OCI-LY1 (cell line): Measurements from ENCODE around the gene CBARP.

Experiments used
- H2AFZ ChIP-seq: fragments of 200-600 bp; sonication (generic), shearing (Covaris generic); 2 replicates; pipeline ENCODE4 v1.6.0; 2014; ENCODE audit warnings: antibody characterized with exemption, mild to moderate bottlenecking, low read length
- H3F3A ChIP-seq: fragments of 200-600 bp; sonication (generic), shearing (Covaris generic); 2 replicates; pipeline ENCODE4 v1.6.0; 2014; ENCODE audit warnings: mild to moderate bottlenecking, antibody characterized with exemption, low read length, moderate library complexity; ENCODE audit not compliant: insufficient read depth
- H3K27ac ChIP-seq: fragments of 200-600 bp; sonication (generic); 2 replicates; pipeline ENCODE4 v1.5.1; 2014; ENCODE audit warnings: low read length, mixed run types, mild to moderate bottlenecking, low read depth; ENCODE audit not compliant: poor library complexity, severe bottlenecking
- H3K27me3 ChIP-seq: fragments of 200-600 bp; sonication (generic); 2 replicates; pipeline ENCODE4 v1.6.0; 2014; ENCODE audit warnings: antibody characterized with exemption, mild to moderate bottlenecking, low read length, moderate library complexity; ENCODE audit not compliant: insufficient read depth
- H3K36me3 ChIP-seq: fragments of 200-600 bp; sonication (generic); 2 replicates; pipeline ENCODE4 v1.6.1; 2014; ENCODE audit warnings: mild to moderate bottlenecking, antibody characterized with exemption, low read length, moderate library complexity, mixed read lengths; ENCODE audit not compliant: insufficient read depth
- H3K4me1 ChIP-seq: fragments of 200-600 bp; sonication (generic); 2 replicates; pipeline ENCODE4 v1.5.1; 2014; ENCODE audit warnings: mild to moderate bottlenecking, low read length, moderate library complexity; ENCODE audit not compliant: insufficient read depth, severe bottlenecking
- H3K4me2 ChIP-seq: fragments of 200-600 bp; sonication (generic), shearing (Covaris generic); 2 replicates; pipeline ENCODE4 v1.6.1; 2014; ENCODE audit warnings: low read length
- H3K4me3 ChIP-seq: fragments of 200-600 bp; sonication (generic); 2 replicates; pipeline ENCODE4 v1.5.1; 2014; ENCODE audit warnings: low read length, low read depth, mild to moderate bottlenecking, mixed read lengths; ENCODE audit not compliant: poor library complexity, severe bottlenecking
- H3K79me2 ChIP-seq: fragments of 200-600 bp; shearing (Covaris generic); 2 replicates; pipeline ENCODE4 v1.6.1; 2016; ENCODE audit warnings: mixed run types, low read length, mixed read lengths; ENCODE audit not compliant: insufficient read depth
- H3K9ac ChIP-seq: fragments of 200-600 bp; sonication (generic), shearing (Covaris generic); 2 replicates; pipeline ENCODE4 v1.6.1; 2014; ENCODE audit warnings: mild to moderate bottlenecking, low read length, mixed read lengths
- H3K9me2 ChIP-seq: fragments of 200-600 bp; sonication (generic), shearing (Covaris generic); 2 replicates; pipeline ENCODE4 v1.6.1; 2014; ENCODE audit warnings: low read depth, mild to moderate bottlenecking, low read length, mixed read lengths
- H3K9me3 ChIP-seq: fragments of 200-600 bp; shearing (Covaris generic); 2 replicates; pipeline ENCODE4 v1.6.1; 2014; ENCODE audit warnings: low read length, mixed read lengths
- H4K20me1 ChIP-seq: fragments of 200-600 bp; sonication (generic), shearing (Covaris generic); 2 replicates; pipeline ENCODE4 v1.6.0; 2016; ENCODE audit warnings: mild to moderate bottlenecking, low read length; ENCODE audit not compliant: insufficient read depth
- EZH2 ChIP-seq: fragments of 200-600 bp; sonication (generic), shearing (Covaris generic); IDR thresholded peaks from 2 replicates; pipeline ENCODE4 v1.8.0; 2017; ENCODE audit warnings: borderline replicate concordance, mixed run types, mild to moderate bottlenecking, antibody characterized with exemption, low read length, moderate library complexity, mixed read lengths
- TF ChIP-seq, protein P1 (sequence below): fragments of 200-600 bp; sonication (generic), shearing (Covaris generic); IDR thresholded peaks from 2 replicates; pipeline ENCODE4 v1.5.1; 2017; ENCODE audit warnings: mild to moderate bottlenecking, antibody characterized with exemption, low read length, moderate library complexity, mixed read lengths

The CBARP gene

DNA sequence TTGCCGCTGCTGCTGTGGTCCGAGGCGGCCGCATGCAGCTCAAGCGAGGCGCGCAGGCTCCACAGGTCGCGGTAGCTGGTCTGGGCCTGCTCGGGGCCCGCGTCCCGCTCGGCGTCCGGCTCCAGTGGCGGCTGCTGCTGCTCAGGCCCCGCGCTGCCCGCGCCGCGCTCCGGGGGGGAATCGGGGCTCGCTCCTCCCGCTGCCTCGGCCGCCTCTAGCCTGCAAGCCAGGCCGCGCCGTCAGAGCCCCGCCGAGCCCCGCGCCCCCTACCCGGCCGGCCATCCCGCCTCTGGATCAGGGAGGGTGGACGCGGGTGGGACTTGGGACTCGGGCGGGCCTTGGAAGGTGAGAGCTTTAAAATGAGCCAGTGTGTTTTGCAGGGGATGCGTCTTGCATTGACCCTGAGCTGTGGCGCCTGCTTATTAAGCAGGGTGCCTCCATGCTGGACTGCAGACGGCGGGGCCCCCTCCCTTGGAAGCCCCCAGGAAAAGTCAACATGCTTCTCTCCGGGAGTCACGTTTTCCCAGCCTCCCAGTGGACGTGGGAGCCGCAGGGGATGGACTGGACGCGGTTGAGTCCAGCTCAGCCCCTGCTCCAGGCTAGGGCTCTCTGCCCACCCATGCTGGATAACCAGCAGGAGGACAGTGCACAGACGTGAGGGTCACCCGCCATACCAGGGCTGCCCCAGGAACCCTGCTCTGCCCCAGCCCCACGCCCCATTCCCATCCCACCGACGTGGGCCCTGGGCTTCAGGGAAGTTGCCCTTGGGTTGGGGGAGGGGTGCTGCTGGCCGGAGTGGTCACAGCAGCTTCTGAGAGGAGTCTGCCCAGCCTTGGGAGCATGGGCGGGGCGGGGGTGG, 7.7 kb downstream of the CBARP start:
- no peaks in the 10 kb centered on the region; the same call in 1 of the 2 replicates for H3K27me3 ChIP-seq
- H3K9me3 ChIP-seq = no peaks in the 10 kb centered on the region
- H3K36me3 ChIP-seq = peaks cover 22% of the 10 kb centered on the region
- H4K20me1 ChIP-seq = no peaks in the 10 kb centered on the region
- no peaks in the 10 kb centered on the region for H3K9me2 ChIP-seq
- H3K27ac ChIP-seq = no peak overlapping the region
- no peak for TF ChIP-seq EZH2
- TF ChIP-seq, protein P1, sequence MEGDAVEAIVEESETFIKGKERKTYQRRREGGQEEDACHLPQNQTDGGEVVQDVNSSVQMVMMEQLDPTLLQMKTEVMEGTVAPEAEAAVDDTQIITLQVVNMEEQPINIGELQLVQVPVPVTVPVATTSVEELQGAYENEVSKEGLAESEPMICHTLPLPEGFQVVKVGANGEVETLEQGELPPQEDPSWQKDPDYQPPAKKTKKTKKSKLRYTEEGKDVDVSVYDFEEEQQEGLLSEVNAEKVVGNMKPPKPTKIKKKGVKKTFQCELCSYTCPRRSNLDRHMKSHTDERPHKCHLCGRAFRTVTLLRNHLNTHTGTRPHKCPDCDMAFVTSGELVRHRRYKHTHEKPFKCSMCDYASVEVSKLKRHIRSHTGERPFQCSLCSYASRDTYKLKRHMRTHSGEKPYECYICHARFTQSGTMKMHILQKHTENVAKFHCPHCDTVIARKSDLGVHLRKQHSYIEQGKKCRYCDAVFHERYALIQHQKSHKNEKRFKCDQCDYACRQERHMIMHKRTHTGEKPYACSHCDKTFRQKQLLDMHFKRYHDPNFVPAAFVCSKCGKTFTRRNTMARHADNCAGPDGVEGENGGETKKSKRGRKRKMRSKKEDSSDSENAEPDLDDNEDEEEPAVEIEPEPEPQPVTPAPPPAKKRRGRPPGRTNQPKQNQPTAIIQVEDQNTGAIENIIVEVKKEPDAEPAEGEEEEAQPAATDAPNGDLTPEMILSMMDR = no peak
- H3K4me2 ChIP-seq = no peak overlapping the region
- no peak overlapping the region for H3K9ac ChIP-seq
- no peak overlapping the region for H2AFZ ChIP-seq
- no peaks in the 10 kb centered on the region for H3K4me1 ChIP-seq
- no peak overlapping the region for H3K4me3 ChIP-seq
- H3K79me2 ChIP-seq = no peaks in the 10 kb centered on the region
- no peaks in the 10 kb centered on the region for H3F3A ChIP-seq

DNA sequence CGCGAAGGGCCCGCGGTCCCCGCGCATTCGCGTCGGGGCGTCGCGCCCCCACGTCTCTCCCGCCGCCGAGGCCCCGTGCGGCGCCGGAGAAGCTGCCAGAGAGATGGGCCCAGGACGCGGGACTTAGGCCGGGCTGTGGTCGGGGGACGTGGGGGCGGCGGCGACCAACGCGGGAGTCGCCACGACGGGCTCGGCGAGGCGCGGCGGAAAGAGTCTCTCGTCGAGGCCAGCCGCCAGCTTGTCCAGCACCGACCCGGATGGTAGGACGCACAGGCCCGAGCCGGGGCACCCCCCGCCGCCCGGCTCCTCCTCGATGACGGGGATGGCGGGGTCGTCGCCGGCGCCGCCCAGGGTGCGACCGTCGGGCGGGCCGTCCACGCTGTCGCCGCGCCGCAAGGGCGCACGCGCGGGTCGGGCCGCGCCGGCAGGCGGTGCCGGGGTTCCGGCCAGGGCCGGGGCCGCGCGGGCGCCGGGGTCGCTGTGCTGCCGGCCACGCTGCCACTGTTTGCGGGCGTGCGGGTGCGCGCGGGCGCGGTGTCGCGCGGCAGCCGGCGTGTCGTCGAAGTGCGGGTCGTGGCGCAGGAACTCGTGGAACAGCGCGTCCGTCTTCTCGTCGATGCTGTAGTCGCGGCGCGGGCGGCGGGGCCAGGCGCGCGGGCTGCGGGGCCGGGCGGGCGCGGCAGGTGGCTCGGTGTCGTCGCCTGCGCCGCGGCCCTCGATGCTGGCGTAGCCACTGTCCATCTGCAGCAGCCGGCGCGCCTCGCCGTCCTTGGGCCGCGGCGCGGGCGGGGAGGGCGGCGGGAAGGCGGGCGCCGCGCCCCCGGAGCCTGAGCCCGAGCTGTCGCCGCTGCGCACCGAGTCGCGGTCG, 8.5 kb downstream of the CBARP start:
- H3K36me3 ChIP-seq = peaks cover 26% of the 10 kb centered on the region
- no peak overlapping the region for H3K9ac ChIP-seq
- H4K20me1 ChIP-seq = no peaks in the 10 kb centered on the region
- no peaks in the 10 kb centered on the region for H3K9me2 ChIP-seq
- no peak overlapping the region for H2AFZ ChIP-seq
- no peaks in the 10 kb centered on the region; the same call in 1 of the 2 replicates for H3K27me3 ChIP-seq
- no peaks in the 10 kb centered on the region for H3K9me3 ChIP-seq
- no peak overlapping the region for H3K4me2 ChIP-seq
- H3K4me1 ChIP-seq = no peaks in the 10 kb centered on the region
- no peak overlapping the region for H3K4me3 ChIP-seq
- no peak overlapping the region for H3K27ac ChIP-seq
- no peaks in the 10 kb centered on the region for H3K79me2 ChIP-seq
- no peaks in the 10 kb centered on the region for H3F3A ChIP-seq
- TF ChIP-seq EZH2 = no peak
- TF ChIP-seq, protein P1 = no peak

DNA sequence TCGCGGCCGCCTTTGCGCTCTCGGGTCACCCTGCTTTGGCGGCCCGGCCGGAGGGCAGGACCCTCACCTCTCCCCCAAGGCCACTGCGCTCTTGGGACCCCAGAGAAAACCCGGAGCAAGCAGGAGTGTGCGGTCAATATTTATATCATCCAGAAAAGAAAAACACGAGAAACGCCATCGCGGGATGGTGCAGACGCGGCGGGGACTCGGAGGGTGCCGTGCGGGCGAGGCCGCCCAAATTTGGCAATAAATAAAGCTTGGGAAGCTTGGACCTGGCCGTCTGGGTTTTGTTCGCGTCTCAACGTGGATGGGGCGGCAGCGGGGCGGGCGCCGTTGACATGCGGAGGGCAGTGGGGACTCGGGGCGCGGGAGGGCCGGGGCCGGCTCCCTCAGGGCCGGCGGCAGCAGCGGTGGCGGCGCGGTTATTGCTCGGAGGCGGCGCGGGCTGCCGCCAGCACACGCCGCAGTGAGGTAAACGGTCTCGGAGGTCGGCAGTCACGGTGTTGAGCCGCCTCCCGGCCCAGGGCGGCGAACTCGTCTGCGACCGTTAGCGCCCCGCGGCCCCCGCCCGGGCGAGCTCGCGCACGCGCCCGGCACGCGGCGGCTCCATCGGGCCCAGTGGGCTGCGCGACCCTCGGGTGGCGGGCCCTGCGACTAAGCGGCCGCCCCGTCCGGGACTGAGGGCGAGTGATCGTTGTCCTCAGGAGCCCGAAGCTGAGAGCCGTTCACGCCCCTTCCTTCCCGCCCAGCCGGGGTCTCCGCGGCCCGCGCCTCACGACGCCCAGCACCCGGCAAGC, 9.4 kb downstream of the CBARP start:
- no peaks in the 10 kb centered on the region for H4K20me1 ChIP-seq
- TF ChIP-seq, protein P1 = no peak
- TF ChIP-seq EZH2 = no peak

More for the DNA sequence above, 9.4 kb downstream of the CBARP start:
- Histone ChIP-seq H3F3A (no peaks in the 10 kb centered on the region), H2AFZ (no peak overlapping the region), H3K27me3 (no peaks in the 10 kb centered on the region; the same call in 1 of the 2 replicates), H3K36me3 (peaks cover 33% of the 10 kb centered on the region), H3K9ac (no peak overlapping the region), H3K79me2 (no peaks in the 10 kb centered on the region), H3K4me1 (no peaks in the 10 kb centered on the region), H3K4me2 (no peak overlapping the region), H3K9me3 (no peaks in the 10 kb centered on the region), H3K27ac (no peak overlapping the region), H3K4me3 (no peak overlapping the region), H3K9me2 (no peaks in the 10 kb centered on the region)
